Motor neuron (in vitro differentiated cells): ENCODE data around the gene ADAMTS19. TPM values are rescaled to one million over a fixed set of nuclear protein-coding genes. Genes with fewer than 3 reads are reported as not detected.
"Not testable (repeated sequence)": the region's sequence is repeated elsewhere in the genome, so short reads cannot be mapped to it uniquely, and the experiment has no call there.

Experiments used
- ATAC-seq, 8 experiments: fragments of 200-7000 bp; cut with Tn5 transposase; replicated peaks in 6 of 8; 2 replicates each; pipeline ENCODE4 v1.8.0; 2021; ENCODE audit warnings: mild to moderate bottlenecking in 8 of 8, moderate library complexity in 8 of 8
- H3K27ac ChIP-seq, 2 donors: fragments of 250-450 bp; sonication (Bioruptor Pico); 2 replicates each; pipeline ENCODE4 v1.9.0; 2021; ENCODE audit warnings: antibody characterized with exemption in 2 of 2, mild to moderate bottlenecking in 2 of 2, moderate library complexity in 1 of 2
- H3K4me1 ChIP-seq, 2 donors: fragments of 250-450 bp; sonication (Bioruptor Pico); replicated peaks in 1 of 2; 2 replicates each; pipeline ENCODE4 v1.6.1; 2021; ENCODE audit warnings: antibody characterized with exemption in 2 of 2, mild to moderate bottlenecking in 2 of 2, moderate library complexity in 1 of 2
- H3K4me3 ChIP-seq, 5 donors: fragments of 250-450 bp; sonication (Bioruptor Pico); 2 replicates each; pipeline ENCODE4 v1.9.0; 2021; ENCODE audit warnings: antibody characterized with exemption in 5 of 5, mild to moderate bottlenecking in 5 of 5, moderate library complexity in 4 of 5
- WGBS, 10 experiments: fragments of 450-650 bp; shearing (Covaris generic); methylation state at CpG; one replicate each; pipeline ENCODE4 v1.0.0; 2022; 5-methylcytosine and 5-hydroxymethylcytosine counted together
- in situ Hi-C, 9 experiments: fragments of 400-800 bp; cut with MboI; loops; one replicate each; pipeline ENCODE4 v1.15.0; 2021; ENCODE audit warnings: low sequenced_read_pairs in 9 of 9, low pct_unique_long_range_greater_than_20kb in 2 of 9; ENCODE audit not compliant: unreplicated experiment in 9 of 9
- total RNA-seq, 8 experiments: library from RNA; unstranded; fragments of 300-600 nt; gene quantifications; 2 replicates each; pipeline versions ENCODE4 v1.2.3 to v1.2.4, GENCODE V29; 2022

The ADAMTS19 gene, protein sequence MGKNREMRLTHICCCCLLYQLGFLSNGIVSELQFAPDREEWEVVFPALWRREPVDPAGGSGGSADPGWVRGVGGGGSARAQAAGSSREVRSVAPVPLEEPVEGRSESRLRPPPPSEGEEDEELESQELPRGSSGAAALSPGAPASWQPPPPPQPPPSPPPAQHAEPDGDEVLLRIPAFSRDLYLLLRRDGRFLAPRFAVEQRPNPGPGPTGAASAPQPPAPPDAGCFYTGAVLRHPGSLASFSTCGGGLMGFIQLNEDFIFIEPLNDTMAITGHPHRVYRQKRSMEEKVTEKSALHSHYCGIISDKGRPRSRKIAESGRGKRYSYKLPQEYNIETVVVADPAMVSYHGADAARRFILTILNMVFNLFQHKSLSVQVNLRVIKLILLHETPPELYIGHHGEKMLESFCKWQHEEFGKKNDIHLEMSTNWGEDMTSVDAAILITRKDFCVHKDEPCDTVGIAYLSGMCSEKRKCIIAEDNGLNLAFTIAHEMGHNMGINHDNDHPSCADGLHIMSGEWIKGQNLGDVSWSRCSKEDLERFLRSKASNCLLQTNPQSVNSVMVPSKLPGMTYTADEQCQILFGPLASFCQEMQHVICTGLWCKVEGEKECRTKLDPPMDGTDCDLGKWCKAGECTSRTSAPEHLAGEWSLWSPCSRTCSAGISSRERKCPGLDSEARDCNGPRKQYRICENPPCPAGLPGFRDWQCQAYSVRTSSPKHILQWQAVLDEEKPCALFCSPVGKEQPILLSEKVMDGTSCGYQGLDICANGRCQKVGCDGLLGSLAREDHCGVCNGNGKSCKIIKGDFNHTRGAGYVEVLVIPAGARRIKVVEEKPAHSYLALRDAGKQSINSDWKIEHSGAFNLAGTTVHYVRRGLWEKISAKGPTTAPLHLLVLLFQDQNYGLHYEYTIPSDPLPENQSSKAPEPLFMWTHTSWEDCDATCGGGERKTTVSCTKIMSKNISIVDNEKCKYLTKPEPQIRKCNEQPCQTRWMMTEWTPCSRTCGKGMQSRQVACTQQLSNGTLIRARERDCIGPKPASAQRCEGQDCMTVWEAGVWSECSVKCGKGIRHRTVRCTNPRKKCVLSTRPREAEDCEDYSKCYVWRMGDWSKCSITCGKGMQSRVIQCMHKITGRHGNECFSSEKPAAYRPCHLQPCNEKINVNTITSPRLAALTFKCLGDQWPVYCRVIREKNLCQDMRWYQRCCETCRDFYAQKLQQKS
- 10 to 100 TPM in 1 of 8 experiments, 1 to 10 TPM in 6, under 1 TPM in 1; 0.36 to 34.7 (median 2.8) TPM for total RNA-seq

- H3K27ac ChIP-seq = no peak within 1 kb of the TSS
- WGBS, 10 experiments = 0 to 1% (median 0%) methylated on average over 2 to 15 of the region's 75 CpGs; no CpG with 5 or more reads in 3 of the 10 experiments
- in situ Hi-C loops = no loop called here
These were observed at the start of gene ADAMTS19 for GRCh38 chr5:129459777-129460671. ADAMTS19 (plus strand) TSS chr5:129460298; CDS start chr5:129460392, 94 bp downstream.

GRCh38 chr5:129410488-129410887 is 49.6 kb upstream of the ADAMTS19 start:
- WGBS, 10 experiments = 0 to 23% (median 15%) methylated on average over 1 to 5 of the region's 5 CpGs; no CpG with 5 or more reads in 1 of the 10 experiments

More at GRCh38 chr5:129459777-129460671, at the start of gene ADAMTS19:
- Histone ChIP-seq H3K4me1 (peaks cover 0 to 4% of the 10 kb centered on the region in 2 donors), H3K4me3 (peak within 1 kb of the TSS; percentile 53 to 66 (median 59))
- peak; percentile 65 to 81 (median 68) for ATAC-seq

DNA sequence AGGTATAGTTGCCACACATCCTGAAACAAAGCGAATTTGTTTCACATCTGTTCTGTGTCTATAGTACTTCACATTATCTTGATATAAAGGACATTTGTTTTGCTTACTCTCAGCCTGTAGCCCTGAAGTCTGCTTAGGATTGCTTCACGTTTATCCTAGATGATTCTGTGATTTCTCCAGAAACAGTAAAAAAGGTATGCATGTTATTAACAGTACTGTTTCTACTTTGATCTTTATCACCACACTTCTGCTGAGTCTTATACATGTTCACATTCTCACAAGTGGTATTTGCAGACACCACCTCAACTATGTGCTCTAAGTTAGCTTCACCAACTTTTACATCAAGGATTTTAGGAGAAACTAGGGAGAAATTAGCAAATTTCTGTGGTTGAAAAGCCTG is 47.4 kb upstream of the ADAMTS19 start:
- Histone ChIP-seq H3K4me1 (no peaks in the 10 kb centered on the region), H3K27ac (no peak overlapping the region), H3K4me3 (no peak overlapping the region)
- in situ Hi-C loops = no loop called here
- ATAC-seq = no peak
- 0 to 94% (median 85%) methylated on average over 1 to 2 of the region's 2 CpGs; no CpG with 5 or more reads in 1 of the 10 experiments for WGBS, 10 experiments

More at GRCh38 chr5:129410488-129410887, 49.6 kb upstream of the ADAMTS19 start:
- Histone ChIP-seq H3K4me3 (no peak overlapping the region), H3K27ac (no peak overlapping the region), H3K4me1 (no peaks in the 10 kb centered on the region)
- in situ Hi-C loops = no loop called here
- ATAC-seq = no peak

- 8 to 100% (median 91%) methylated on average over 1 to 2 of the region's 2 CpGs; no CpG with 5 or more reads in 1 of the 10 experiments for WGBS, 10 experiments
- no peak for ATAC-seq
- Histone ChIP-seq H3K27ac (no peak overlapping the region), H3K4me1 (no peaks in the 10 kb centered on the region), H3K4me3 (no peak overlapping the region)
- in situ Hi-C loops = no loop called here
These were observed 46.5 kb upstream of the ADAMTS19 start for GRCh38 chr5:129413570-129413969.

DNA sequence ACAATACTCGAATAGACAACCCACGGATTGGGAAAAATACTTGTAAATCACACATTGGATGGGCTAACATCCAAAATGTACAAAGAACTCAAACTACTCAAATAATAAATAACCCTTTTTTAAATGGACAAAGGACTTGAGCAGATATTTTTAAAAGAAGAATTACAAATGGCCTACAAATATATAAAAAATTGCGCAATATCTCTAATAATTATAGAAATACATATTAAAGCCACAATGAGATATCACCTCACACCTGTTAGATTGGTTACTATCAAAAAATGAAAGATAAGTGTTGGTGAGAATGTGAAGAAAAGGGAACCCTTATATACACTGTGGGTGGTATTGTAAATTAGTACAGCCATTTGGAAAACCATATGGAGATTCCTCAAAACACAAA is 40.8 kb upstream of the ADAMTS19 start:
- no peak for ATAC-seq
- Histone ChIP-seq H3K4me3 (no peak overlapping the region), H3K4me1 (no peaks in the 10 kb centered on the region), H3K27ac (no peak overlapping the region)
- 0 to 100% (median 85%) methylated on average over 2 to 3 of the region's 3 CpGs for WGBS, 10 experiments
- in situ Hi-C loops = no loop called here

DNA sequence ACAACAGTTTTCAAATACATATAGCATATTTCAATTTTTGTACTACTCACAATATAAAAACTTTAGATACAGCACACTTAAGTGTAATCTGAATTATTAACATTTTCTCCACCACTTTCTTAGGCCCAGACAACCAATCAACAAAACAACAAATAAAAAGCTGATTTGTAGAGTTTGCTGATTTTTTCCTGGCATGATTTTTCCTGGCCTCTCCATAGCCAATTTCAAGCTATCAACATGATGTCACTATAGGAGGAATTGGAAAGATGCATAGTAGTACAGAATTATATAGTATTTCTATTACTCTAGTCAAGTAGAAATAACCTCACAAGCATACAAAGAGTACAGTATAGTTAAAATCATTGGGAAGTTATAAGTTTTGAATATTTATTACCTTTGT is 35.1 kb upstream of the ADAMTS19 start:
- ATAC-seq = no peak
- in situ Hi-C loops = no loop called here
- H3K4me1 ChIP-seq = no peaks in the 10 kb centered on the region
- no peak overlapping the region for H3K27ac ChIP-seq
- H3K4me3 ChIP-seq = no peak overlapping the region

- no peak for ATAC-seq
- Histone ChIP-seq H3K4me3 (no peak overlapping the region), H3K4me1 (no peaks in the 10 kb centered on the region), H3K27ac (no peak overlapping the region)
- 0 to 100% (median 87%) methylated on average over 1 of the region's 1 CpG; no CpG with 5 or more reads in 4 of the 10 experiments for WGBS, 10 experiments
- in situ Hi-C loops = no loop called here
These were observed 34.0 kb upstream of the ADAMTS19 start for GRCh38 chr5:129426071-129426470.

- H3K4me3 ChIP-seq, in situ Hi-C loops, H3K27ac ChIP-seq, ATAC-seq, H3K4me1 ChIP-seq: not testable (repeated sequence)
- WGBS, 10 experiments = 29 to 100% (median 83%) methylated on average over 1 to 5 of the region's 5 CpGs; no CpG with 5 or more reads in 1 of the 10 experiments
These were observed 31.5 kb upstream of the ADAMTS19 start for GRCh38 chr5:129428636-129429035.

DNA sequence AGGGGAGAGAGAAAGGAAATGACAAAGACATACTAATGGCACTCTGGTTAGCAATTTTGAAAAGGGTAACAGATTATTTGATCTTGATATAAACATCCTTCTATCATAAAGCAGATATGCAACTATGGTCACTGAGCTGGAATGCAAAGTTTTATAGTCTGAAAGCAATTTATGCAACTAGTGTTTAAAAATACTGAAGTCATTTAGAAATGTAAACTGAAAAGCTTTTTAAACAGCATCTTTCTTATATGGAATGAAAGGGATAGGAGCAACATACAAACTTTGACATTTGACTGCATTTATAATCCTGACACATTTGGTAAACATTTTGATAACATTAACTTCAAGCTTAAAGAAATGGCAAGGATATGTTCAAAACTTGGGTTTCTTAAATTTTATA is 28.7 kb upstream of the ADAMTS19 start:
- no peak overlapping the region for H3K27ac ChIP-seq
- no peak overlapping the region for H3K4me3 ChIP-seq
- no peak for ATAC-seq
- in situ Hi-C loops = no loop called here
- H3K4me1 ChIP-seq = no peaks in the 10 kb centered on the region

DNA sequence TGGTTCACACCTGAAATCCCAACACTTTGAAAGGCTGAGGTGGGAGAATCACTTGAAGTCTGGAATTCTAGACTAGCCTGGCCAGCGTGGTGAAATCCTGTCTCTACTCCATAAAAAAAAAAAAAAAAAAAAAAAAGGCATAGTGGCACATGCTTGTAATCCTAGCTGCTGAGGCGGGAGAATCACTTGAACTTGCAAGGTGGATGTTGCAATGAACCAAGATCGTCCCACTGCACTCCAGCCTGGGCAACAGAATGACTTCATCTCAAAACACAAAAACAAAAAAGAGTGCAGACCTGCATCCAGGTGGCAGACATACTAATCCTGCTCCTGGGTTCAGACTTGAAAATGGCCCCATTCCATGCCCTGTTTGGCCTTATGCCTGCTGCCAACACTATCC is 21.8 kb upstream of the ADAMTS19 start:
- in situ Hi-C loops = no loop called here

GRCh38 chr5:129440424-129440823 is 19.7 kb upstream of the ADAMTS19 start:
- ATAC-seq = no peak
- in situ Hi-C loops = no loop called here
- no peak overlapping the region for H3K27ac ChIP-seq
- 0 to 80% (median 31%) methylated on average over 1 to 5 of the region's 6 CpGs; no CpG with 5 or more reads in 4 of the 10 experiments for WGBS, 10 experiments
- no peak overlapping the region for H3K4me3 ChIP-seq
- H3K4me1 ChIP-seq = no peaks in the 10 kb centered on the region

More for the DNA sequence above, 21.8 kb upstream of the ADAMTS19 start:
- H3K4me1 ChIP-seq = no peaks in the 10 kb centered on the region
- H3K4me3 ChIP-seq = no peak overlapping the region
- H3K27ac ChIP-seq = no peak overlapping the region
- no peak for ATAC-seq
- 0 to 100% (median 86%) methylated on average over 1 to 3 of the region's 3 CpGs; no CpG with 5 or more reads in 1 of the 10 experiments for WGBS, 10 experiments

DNA sequence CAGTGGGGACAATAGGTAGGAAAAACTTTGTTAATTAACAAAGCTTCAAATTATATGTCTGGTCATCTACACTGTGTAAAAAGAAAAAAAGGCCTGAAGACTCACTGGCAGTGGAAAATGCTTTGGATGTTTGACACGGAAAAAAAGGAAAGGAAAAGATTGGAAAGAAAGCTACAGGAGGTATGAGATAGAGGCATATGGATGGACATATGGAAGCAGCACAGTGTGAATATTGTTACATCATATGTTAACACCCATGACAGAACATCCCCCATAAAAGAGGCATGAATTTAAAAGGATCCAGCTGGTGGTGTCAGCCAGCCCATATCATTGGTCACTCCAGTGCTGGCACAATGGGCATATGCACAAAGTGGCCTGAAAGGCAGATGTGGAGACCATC is 19.0 kb upstream of the ADAMTS19 start:
- 0 to 100% (median 38%) methylated on average over 1 of the region's 1 CpG; no CpG with 5 or more reads in 3 of the 10 experiments for WGBS, 10 experiments
- no peak for ATAC-seq
- Histone ChIP-seq H3K27ac (no peak overlapping the region), H3K4me1 (no peaks in the 10 kb centered on the region), H3K4me3 (no peak overlapping the region)
- in situ Hi-C loops = no loop called here
